ENCODE results near the gene NWD2. TPM values are rescaled to one million over a fixed set of nuclear protein-coding genes. Genes with fewer than 3 reads are reported as not detected.
A peak's percentile ranks its signal among the peaks of the same experiment; 100 is the strongest.

NWD2 gene
- total and polyA plus RNA-seq, 2 experiments from 2014 or later, result 0.33 TPM; not detected in 1

DNA sequence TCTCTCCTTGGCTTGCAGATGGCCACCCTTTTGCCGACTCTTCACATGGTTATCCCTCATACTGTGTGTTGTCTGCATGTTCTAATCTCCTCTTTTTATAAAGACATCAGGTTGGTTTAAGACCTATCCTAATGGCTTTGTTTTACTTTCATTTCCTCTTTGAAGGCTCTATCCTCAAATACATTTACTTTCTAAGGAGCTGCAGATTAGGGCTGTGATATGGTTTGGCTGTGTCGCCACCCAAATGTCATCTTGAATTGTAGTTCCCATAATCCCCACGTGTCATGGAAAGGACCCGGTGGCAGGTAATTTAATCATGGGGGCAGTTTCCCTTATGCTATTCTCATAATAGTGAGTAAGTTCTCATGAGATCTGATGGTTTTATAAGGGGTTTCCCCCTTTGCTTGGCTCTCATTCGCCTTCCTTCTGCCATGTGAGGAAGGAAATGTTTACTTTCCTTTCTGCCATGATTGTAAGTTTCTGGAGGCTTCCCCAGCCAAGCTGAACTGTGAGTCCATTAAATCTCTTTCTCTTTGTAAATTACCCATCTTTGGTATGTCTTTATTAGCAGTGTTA is 237.1 kb downstream of the NWD2 start:
- 83% methylated on average over 5 of the region's 5 CpGs for WGBS (ENCODE audit: low lambda C conversion rate, missing lambda C conversion rate)
- no peaks in the 10 kb centered on the region for H3K9me3 ChIP-seq (ENCODE audit: low read depth)
- no peak overlapping the region for H3K4me3 ChIP-seq
- H3K4me2 ChIP-seq, result peak overlapping the region; percentile 50
- H4K20me1 ChIP-seq (ENCODE audit: insufficient read depth, poor library complexity, severe bottlenecking), result no peaks in the 10 kb centered on the region
- TF ChIP-seq, protein P1, sequence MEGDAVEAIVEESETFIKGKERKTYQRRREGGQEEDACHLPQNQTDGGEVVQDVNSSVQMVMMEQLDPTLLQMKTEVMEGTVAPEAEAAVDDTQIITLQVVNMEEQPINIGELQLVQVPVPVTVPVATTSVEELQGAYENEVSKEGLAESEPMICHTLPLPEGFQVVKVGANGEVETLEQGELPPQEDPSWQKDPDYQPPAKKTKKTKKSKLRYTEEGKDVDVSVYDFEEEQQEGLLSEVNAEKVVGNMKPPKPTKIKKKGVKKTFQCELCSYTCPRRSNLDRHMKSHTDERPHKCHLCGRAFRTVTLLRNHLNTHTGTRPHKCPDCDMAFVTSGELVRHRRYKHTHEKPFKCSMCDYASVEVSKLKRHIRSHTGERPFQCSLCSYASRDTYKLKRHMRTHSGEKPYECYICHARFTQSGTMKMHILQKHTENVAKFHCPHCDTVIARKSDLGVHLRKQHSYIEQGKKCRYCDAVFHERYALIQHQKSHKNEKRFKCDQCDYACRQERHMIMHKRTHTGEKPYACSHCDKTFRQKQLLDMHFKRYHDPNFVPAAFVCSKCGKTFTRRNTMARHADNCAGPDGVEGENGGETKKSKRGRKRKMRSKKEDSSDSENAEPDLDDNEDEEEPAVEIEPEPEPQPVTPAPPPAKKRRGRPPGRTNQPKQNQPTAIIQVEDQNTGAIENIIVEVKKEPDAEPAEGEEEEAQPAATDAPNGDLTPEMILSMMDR (IDR thresholded peaks at IDR 0.05; ENCODE audit: poor library complexity), result no peak
- TF ChIP-seq EZH2 (IDR thresholded peaks at IDR 0.05; ENCODE audit: borderline replicate concordance) (no peak), EZH2phosphoT487 (IDR thresholded peaks at IDR 0.05; ENCODE audit: low read depth, severe bottlenecking, unreplicated experiment) (no peak)
- no peaks in the 10 kb centered on the region for H3K27me3 ChIP-seq
- peak overlapping the region; percentile 83 for H3K27ac ChIP-seq
- H3K79me2 ChIP-seq, result peaks cover 56% of the 10 kb centered on the region
- H3K36me3 ChIP-seq (replicated peaks; ENCODE audit: insufficient read depth, low read depth), result no peaks in the 10 kb centered on the region
- no peak overlapping the region for H2AFZ ChIP-seq
- no peaks in the 10 kb centered on the region for H3K9me2 ChIP-seq (replicated peaks; ENCODE audit: insufficient read depth)
- H3K4me1 ChIP-seq (ENCODE audit: insufficient read depth), result peaks cover 13% of the 10 kb centered on the region
- no peak for DNase-seq (ENCODE audit: low spot score)

DNA sequence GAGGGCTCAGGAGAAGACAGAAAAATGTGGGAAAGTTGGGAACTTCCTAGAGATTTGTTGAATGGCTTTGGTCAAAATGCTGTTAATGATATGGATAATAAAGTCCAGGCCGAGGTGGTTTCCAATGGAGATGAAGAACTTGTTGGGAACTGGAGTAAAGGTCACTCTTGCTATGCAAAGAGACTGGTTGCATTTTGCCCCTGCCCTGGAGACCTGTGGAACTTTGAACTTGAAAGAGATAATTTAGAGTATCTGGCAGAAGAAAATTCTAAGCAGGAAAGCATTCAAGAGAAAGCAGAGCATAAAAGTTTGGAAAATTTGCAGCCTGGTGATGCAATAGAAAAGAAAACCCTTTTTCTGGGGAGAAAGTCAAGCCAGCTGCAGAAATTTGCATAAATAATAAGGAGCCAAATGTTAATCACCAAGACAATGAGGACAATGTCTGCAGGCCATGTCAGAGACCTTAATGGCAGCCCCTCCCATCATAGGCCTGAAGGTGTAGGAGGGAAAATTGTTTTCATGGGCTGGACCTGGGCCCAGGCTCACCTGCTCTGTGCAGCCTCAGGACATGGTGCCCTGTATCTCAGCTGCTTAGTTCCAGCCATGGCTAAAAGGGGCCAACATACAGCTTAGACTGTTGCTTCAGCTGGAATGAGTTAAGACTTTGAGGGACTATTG is 237.8 kb downstream of the NWD2 start:
- no peak overlapping the region for H3K4me3 ChIP-seq
- H3K79me2 ChIP-seq, result peaks cover 50% of the 10 kb centered on the region
- no peaks in the 10 kb centered on the region for H3K9me3 ChIP-seq (ENCODE audit: low read depth)
- peak overlapping the region; percentile 83 for H3K27ac ChIP-seq
- no peaks in the 10 kb centered on the region for H3K9me2 ChIP-seq (replicated peaks; ENCODE audit: insufficient read depth)
- H3K4me2 ChIP-seq, result peak overlapping the region; percentile 50
- WGBS (ENCODE audit: low lambda C conversion rate, missing lambda C conversion rate), result 50% methylated on average over 1 of the region's 1 CpG
- peaks cover 13% of the 10 kb centered on the region for H3K4me1 ChIP-seq (ENCODE audit: insufficient read depth)
- no peaks in the 10 kb centered on the region for H3K27me3 ChIP-seq
- DNase-seq (ENCODE audit: low spot score), result peak; percentile 34
- TF ChIP-seq, protein P1 (IDR thresholded peaks at IDR 0.05; ENCODE audit: poor library complexity), result no peak
- TF ChIP-seq EZH2 (IDR thresholded peaks at IDR 0.05; ENCODE audit: borderline replicate concordance), result no peak
- no peak for TF ChIP-seq EZH2phosphoT487 (IDR thresholded peaks at IDR 0.05; ENCODE audit: low read depth, severe bottlenecking, unreplicated experiment)
- no peaks in the 10 kb centered on the region for H3K36me3 ChIP-seq (replicated peaks; ENCODE audit: insufficient read depth, low read depth)
- no peaks in the 10 kb centered on the region for H4K20me1 ChIP-seq (ENCODE audit: insufficient read depth, poor library complexity, severe bottlenecking)
- no peak overlapping the region for H2AFZ ChIP-seq

DNA sequence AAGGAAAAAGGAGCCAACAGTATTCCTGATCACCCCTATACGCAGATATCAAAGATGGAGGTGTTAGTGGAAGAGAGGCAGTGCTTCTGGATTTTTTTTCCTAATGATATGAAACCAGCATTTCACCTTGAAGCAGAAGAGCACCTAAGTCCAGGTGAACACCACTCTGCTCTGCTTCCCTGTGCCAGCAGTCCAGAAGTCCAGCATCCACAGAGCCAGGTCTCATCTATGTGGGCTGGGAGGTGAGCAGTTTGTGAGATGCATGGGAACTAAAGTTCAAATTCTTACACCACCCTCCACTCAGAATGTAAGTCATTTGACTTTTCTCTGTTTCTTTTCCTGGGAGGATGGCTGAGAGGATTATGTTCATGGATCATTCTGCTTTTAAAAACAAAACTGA is 239.1 kb downstream of the NWD2 start:
- H2AFZ ChIP-seq, result no peak overlapping the region
- H3K9me2 ChIP-seq (replicated peaks; ENCODE audit: insufficient read depth), result no peaks in the 10 kb centered on the region
- no peaks in the 10 kb centered on the region for H3K9me3 ChIP-seq (ENCODE audit: low read depth)
- no peak for DNase-seq (ENCODE audit: low spot score)
- WGBS (ENCODE audit: low lambda C conversion rate, missing lambda C conversion rate), result 61% methylated on average over 1 of the region's 1 CpG
- TF ChIP-seq EZH2phosphoT487 (IDR thresholded peaks at IDR 0.05; ENCODE audit: low read depth, severe bottlenecking, unreplicated experiment) (no peak), EZH2 (IDR thresholded peaks at IDR 0.05; ENCODE audit: borderline replicate concordance) (no peak)
- TF ChIP-seq, protein P1 (IDR thresholded peaks at IDR 0.05; ENCODE audit: poor library complexity), result no peak
- H3K79me2 ChIP-seq, result peaks cover 59% of the 10 kb centered on the region
- H4K20me1 ChIP-seq (ENCODE audit: insufficient read depth, poor library complexity, severe bottlenecking), result no peaks in the 10 kb centered on the region
- peak overlapping the region; percentile 70 for H3K27ac ChIP-seq
- H3K4me2 ChIP-seq, result no peak overlapping the region
- H3K27me3 ChIP-seq, result no peaks in the 10 kb centered on the region
- no peaks in the 10 kb centered on the region for H3K36me3 ChIP-seq (replicated peaks; ENCODE audit: insufficient read depth, low read depth)
- no peak overlapping the region for H3K4me3 ChIP-seq
- peaks cover 13% of the 10 kb centered on the region for H3K4me1 ChIP-seq (ENCODE audit: insufficient read depth)
